H1 (cell line): ENCODE measurements around the gene PPIB. TPM values are rescaled to one million over a fixed set of nuclear protein-coding genes. Genes with fewer than 3 reads are reported as not detected.
"Not testable (repeated sequence)": the region's sequence is repeated elsewhere in the genome, so short reads cannot be mapped to it uniquely, and the experiment has no call there.

ENCODE experiments used
- CTCF ChIA-PET: fragments of 300-600 bp; sonication (Branson Sonifier 250); formaldehyde crosslinking; loops from one replicate; lab custom pipeline; 2021; ENCODE audit not compliant: partially characterized antibody; lab: Charles Lee
- POLR2A ChIA-PET: fragments of 300-600 bp; sonication (Branson Sonifier 250); formaldehyde crosslinking; loops from one replicate; lab custom pipeline; 2021; ENCODE audit warnings: inconsistent platforms; ENCODE audit not compliant: partially characterized antibody; lab: Charles Lee
- DNase-seq, 2 experiments: peaks; one replicate each; pipeline versions ENCODE4 v3.0.0 to v3.0.0-alpha.2; 2010 to 2022; ENCODE audit warnings: low spot score in 2 of 2, low read depth in 1 of 2, mixed read lengths in 1 of 2
- FAIRE-seq: peaks from 2 replicates; lab custom pipeline; 2011; peaks lifted over from hg19 to GRCh38; lab: Jason Lieb, UNC
- H2AFZ ChIP-seq: 2 replicates; pipeline ENCODE4 v1.8.1; 2012; ENCODE audit warnings: low read length, inconsistent platforms
- H2AK5ac ChIP-seq: 2 replicates; pipeline ENCODE4 v1.6.1; 2013; ENCODE audit warnings: low read depth, low read length
- H2BK120ac ChIP-seq: replicated peaks from 2 replicates; pipeline ENCODE3; 2013; ENCODE audit warnings: low read depth, low read length, inconsistent platforms
- H2BK12ac ChIP-seq: 2 replicates; pipeline ENCODE4 v1.6.1; 2013; ENCODE audit warnings: low read depth, low read length
- H2BK15ac ChIP-seq: 2 replicates; pipeline ENCODE4 v1.6.1; 2013; ENCODE audit warnings: low read length
- H2BK20ac ChIP-seq: 2 replicates; pipeline ENCODE4 v1.6.1; 2013; ENCODE audit warnings: low read length
- H2BK5ac ChIP-seq: 2 replicates; pipeline ENCODE4 v1.6.1; 2013; ENCODE audit warnings: low read depth, low read length
- H3K14ac ChIP-seq: 2 replicates; pipeline ENCODE4 v1.6.1; 2013; ENCODE audit warnings: inconsistent platforms; ENCODE audit not compliant: insufficient read length
- H3K18ac ChIP-seq: 2 replicates; pipeline ENCODE4 v1.6.1; 2013; ENCODE audit warnings: low read length; ENCODE audit errors: extremely low read depth
- H3K23ac ChIP-seq: 2 replicates; pipeline ENCODE4 v1.6.1; 2013; ENCODE audit warnings: inconsistent platforms; ENCODE audit not compliant: insufficient read length
- H3K23me2 ChIP-seq: 2 replicates; pipeline ENCODE4 v1.6.1; 2013; ENCODE audit warnings: low read depth, low read length
- H3K27ac ChIP-seq: 2 replicates; pipeline ENCODE4 v1.6.1; 2011; ENCODE audit warnings: low read depth, low read length, inconsistent platforms
- H3K27me3 ChIP-seq, 4 experiments: replicated peaks in 1 of 4; 1 replicate in 1 of 4; 2 replicates in 3 of 4; pipeline versions ENCODE4 v1.6.1 to v1.8.1; 2011 to 2013; ENCODE audit warnings: low read length in 3 of 4, mild to moderate bottlenecking in 3 of 4, inconsistent platforms in 2 of 4, mixed read lengths in 2 of 4, moderate library complexity in 1 of 4; ENCODE audit not compliant: control insufficient read depth in 3 of 4, insufficient read depth in 3 of 4; ENCODE audit errors: extremely low read depth in 1 of 4
- H3K36me3 ChIP-seq, 4 experiments: 2 replicates each; pipeline versions ENCODE4 v1.6.1 to v1.8.1; 2011 to 2013; ENCODE audit warnings: mild to moderate bottlenecking in 4 of 4, low read length in 3 of 4, moderate library complexity in 2 of 4, control low read depth in 1 of 4, inconsistent platforms in 1 of 4; ENCODE audit not compliant: insufficient read depth in 4 of 4, control insufficient read depth in 2 of 4
- H3K4ac ChIP-seq: replicated peaks from 2 replicates; pipeline ENCODE3; 2013; ENCODE audit warnings: low read length, low read depth, mixed read lengths, inconsistent platforms; ENCODE audit not compliant: insufficient read length
- H3K4me1 ChIP-seq, 4 experiments: replicated peaks in 1 of 4; 1 replicate in 1 of 4; 2 replicates in 3 of 4; pipeline versions ENCODE4 v1.6.1 to v1.8.1; 2011 to 2013; ENCODE audit warnings: low read length in 3 of 4, inconsistent platforms in 2 of 4, mixed read lengths in 1 of 4; ENCODE audit not compliant: insufficient read depth in 4 of 4, control insufficient read depth in 3 of 4
- H3K4me2 ChIP-seq, 2 experiments: 2 replicates each; pipeline versions ENCODE4 v1.6.1 to v1.8.1; 2011 to 2013; ENCODE audit warnings: low read depth in 2 of 2, low read length in 2 of 2, control low read depth in 1 of 2, inconsistent platforms in 1 of 2, mild to moderate bottlenecking in 1 of 2; ENCODE audit not compliant: insufficient read depth in 1 of 2
- H3K4me3 ChIP-seq, 4 experiments: fragments of 200-600, 300-600 bp in 1 of 4; sonication (generic), shearing (Covaris generic), sonication (Bioruptor Twin) in 1 of 4; 2 replicates each; pipeline versions ENCODE4 v1.5.1 to v1.8.1; 2011 to 2016; ENCODE audit warnings: low read length in 4 of 4, low read depth in 3 of 4, control low read depth in 2 of 4, inconsistent platforms in 2 of 4, mild to moderate bottlenecking in 2 of 4, mixed read lengths in 1 of 4, moderate library complexity in 1 of 4; ENCODE audit not compliant: insufficient read depth in 2 of 4; ENCODE audit errors: extremely low read depth in 1 of 4
- H3K56ac ChIP-seq: replicated peaks from 2 replicates; pipeline ENCODE3; 2013; ENCODE audit warnings: low read depth, mild to moderate bottlenecking, mixed read lengths, low read length, inconsistent platforms; ENCODE audit not compliant: insufficient read length
- H3K79me1 ChIP-seq: 2 replicates; pipeline ENCODE4 v1.6.1; 2013; ENCODE audit warnings: low read depth, low read length, control low read depth
- H3K79me2 ChIP-seq, 2 experiments: 2 replicates each; pipeline versions ENCODE4 v1.6.1 to v1.8.1; 2012 to 2013; ENCODE audit warnings: low read length in 2 of 2, mild to moderate bottlenecking in 2 of 2, inconsistent platforms in 1 of 2; ENCODE audit not compliant: insufficient read depth in 2 of 2, control insufficient read depth in 1 of 2
- H3K9ac ChIP-seq, 4 experiments: replicated peaks in 1 of 4; 1 replicate in 1 of 4; 2 replicates in 3 of 4; pipeline versions ENCODE4 v1.6.1 to v1.8.1; 2011 to 2013; ENCODE audit warnings: low read depth in 3 of 4, low read length in 3 of 4, control low read depth in 2 of 4, mild to moderate bottlenecking in 2 of 4, moderate library complexity in 2 of 4, inconsistent platforms in 1 of 4; ENCODE audit errors: extremely low read depth in 1 of 4
- H3K9me3 ChIP-seq, 2 experiments: 2 replicates each; pipeline versions ENCODE4 v1.6.1 to v1.8.1; 2012 to 2013; ENCODE audit warnings: mild to moderate bottlenecking in 2 of 2, moderate library complexity in 2 of 2, control low read depth in 1 of 2, inconsistent platforms in 1 of 2, low read depth in 1 of 2, low read length in 1 of 2, mixed read lengths in 1 of 2; ENCODE audit not compliant: insufficient read depth in 2 of 2
- H4K20me1 ChIP-seq, 2 experiments: replicated peaks in 1 of 2; 2 replicates each; pipeline versions ENCODE3 to v1.8.1; 2011 to 2013; ENCODE audit warnings: inconsistent platforms in 2 of 2, low read length in 2 of 2, mild to moderate bottlenecking in 1 of 2; ENCODE audit not compliant: insufficient read depth in 2 of 2, control insufficient read depth in 1 of 2
- H4K5ac ChIP-seq: 2 replicates; pipeline ENCODE4 v1.6.1; 2013; ENCODE audit warnings: low read length, low read depth, mixed read lengths, inconsistent platforms; ENCODE audit not compliant: insufficient read length
- H4K8ac ChIP-seq: 2 replicates; pipeline ENCODE4 v1.8.0; 2013; ENCODE audit warnings: mild to moderate bottlenecking, moderate library complexity, low read length, inconsistent platforms; ENCODE audit not compliant: insufficient read depth; ENCODE audit errors: extremely low read depth
- H4K91ac ChIP-seq: replicated peaks from 2 replicates; pipeline ENCODE3; 2013; ENCODE audit warnings: low read length, mixed read lengths, inconsistent platforms; ENCODE audit not compliant: insufficient read length
- WGBS, 2 experiments: shearing (Covaris generic) in 1 of 2; methylation state at CpG; one replicate each; pipeline versions ENCODE4 v1.1.6 to v1.1.7; 2013 to 2015; ENCODE audit warnings: low lambda C conversion rate in 2 of 2, mixed read lengths in 2 of 2, inconsistent platforms in 1 of 2, low coverage in 1 of 2, missing lambda C conversion rate in 1 of 2; ENCODE audit not compliant: insufficient replicate concordance in 2 of 2, insufficient coverage in 1 of 2, insufficient read length in 1 of 2; ENCODE audit errors: extremely low coverage in 1 of 2, missing lambda C conversion rate in 1 of 2; 5-methylcytosine and 5-hydroxymethylcytosine counted together
- polyA plus RNA-seq, 7 experiments: library from polyadenylated mRNA; depleted of rRNA in 3 of 7; stranded (reverse) in 5 of 7; unstranded in 2 of 7; fragments of >200 nt in 5 of 7; fragments of 200-250 nt in 2 of 7; gene quantifications; 1 replicate in 5 of 7; 2 replicates in 1 of 7; 4 replicates in 1 of 7; pipeline versions ENCODE4 v1.2.1 to v1.2.3, GENCODE V29; 2011 to 2013; ENCODE audit warnings: missing spikeins in 2 of 7, mixed read lengths in 2 of 7
- total RNA-seq: library from RNA; stranded (reverse); fragmentation: NEBNext Ultra II Directional; extraction: Animal tissue kit (Norgen Biotek cat#: 25700); gene quantifications from 2 replicates; pipeline ENCODE4 v1.2.1, GENCODE V29; 2021

Gene PPIB
- total and polyA plus RNA-seq, 2 of the 8 experiments (the other 6 are each of a cell fraction or from before 2014, with no cell fraction given): 558 to 579 TPM

GRCh38 chr15:64120322-64120721, 42.5 kb downstream of the PPIB start:
- POLR2A ChIA-PET: interaction anchor here (1.0 to 1.5 kb wide), 2 partner anchors 9 to 14 kb away, joined by 4 read pairs; no protein-coding TSS in a partner anchor
- not testable (repeated sequence) for H4K8ac ChIP-seq, H2BK20ac ChIP-seq

More at GRCh38 chr15:64120322-64120721, 42.5 kb downstream of the PPIB start:
- H3K56ac ChIP-seq, H2BK5ac ChIP-seq, H3K23me2 ChIP-seq, H4K5ac ChIP-seq, H3K4me3 ChIP-seq, H3K23ac ChIP-seq, H2AFZ ChIP-seq, H3K9ac ChIP-seq, H4K20me1 ChIP-seq, H2AK5ac ChIP-seq, FAIRE-seq, H2BK120ac ChIP-seq, H3K18ac ChIP-seq, H3K4me1 ChIP-seq, H3K9me3 ChIP-seq, H3K79me2 ChIP-seq, H2BK12ac ChIP-seq, H2BK15ac ChIP-seq, H3K14ac ChIP-seq, H4K91ac ChIP-seq, H3K4ac ChIP-seq, H3K79me1 ChIP-seq, DNase-seq, H3K27me3 ChIP-seq, H3K27ac ChIP-seq, H3K4me2 ChIP-seq: not testable (repeated sequence)
- CTCF ChIA-PET: interaction anchor here (0.6 kb wide), 1 partner anchor 638 kb away, joined by 3 read pairs; no protein-coding TSS in a partner anchor
- H3K36me3 ChIP-seq: peaks cover 6 to 45% (median 11%) of the 10 kb centered on the region in 4 experiments; a peak in 7 of 8 replicates
- WGBS, 2 experiments: 94% methylated on average over 2 of the region's 2 CpGs; no CpG with 5 or more reads in 1 of the 2 experiments
